ENCODE data around the gene ROBO3.

The ROBO3 gene

GRCh38 chr11:124896821-124897391 is 31.7 kb downstream of the ROBO3 start:
- no peak overlapping the region for H3K27ac ChIP-seq (replicated peaks)
- H3K27me3 ChIP-seq (ENCODE audit: insufficient read depth, poor library complexity, severe bottlenecking), result peaks cover 6% of the 10 kb centered on the region
- H3K4me3 ChIP-seq (replicated peaks; ENCODE audit: insufficient read depth, low read length), result no peak overlapping the region
- DNase-seq (ENCODE audit: low read depth in 1 of 2, low spot score in 1 of 2), result no peak
- TF ChIP-seq, protein P1, sequence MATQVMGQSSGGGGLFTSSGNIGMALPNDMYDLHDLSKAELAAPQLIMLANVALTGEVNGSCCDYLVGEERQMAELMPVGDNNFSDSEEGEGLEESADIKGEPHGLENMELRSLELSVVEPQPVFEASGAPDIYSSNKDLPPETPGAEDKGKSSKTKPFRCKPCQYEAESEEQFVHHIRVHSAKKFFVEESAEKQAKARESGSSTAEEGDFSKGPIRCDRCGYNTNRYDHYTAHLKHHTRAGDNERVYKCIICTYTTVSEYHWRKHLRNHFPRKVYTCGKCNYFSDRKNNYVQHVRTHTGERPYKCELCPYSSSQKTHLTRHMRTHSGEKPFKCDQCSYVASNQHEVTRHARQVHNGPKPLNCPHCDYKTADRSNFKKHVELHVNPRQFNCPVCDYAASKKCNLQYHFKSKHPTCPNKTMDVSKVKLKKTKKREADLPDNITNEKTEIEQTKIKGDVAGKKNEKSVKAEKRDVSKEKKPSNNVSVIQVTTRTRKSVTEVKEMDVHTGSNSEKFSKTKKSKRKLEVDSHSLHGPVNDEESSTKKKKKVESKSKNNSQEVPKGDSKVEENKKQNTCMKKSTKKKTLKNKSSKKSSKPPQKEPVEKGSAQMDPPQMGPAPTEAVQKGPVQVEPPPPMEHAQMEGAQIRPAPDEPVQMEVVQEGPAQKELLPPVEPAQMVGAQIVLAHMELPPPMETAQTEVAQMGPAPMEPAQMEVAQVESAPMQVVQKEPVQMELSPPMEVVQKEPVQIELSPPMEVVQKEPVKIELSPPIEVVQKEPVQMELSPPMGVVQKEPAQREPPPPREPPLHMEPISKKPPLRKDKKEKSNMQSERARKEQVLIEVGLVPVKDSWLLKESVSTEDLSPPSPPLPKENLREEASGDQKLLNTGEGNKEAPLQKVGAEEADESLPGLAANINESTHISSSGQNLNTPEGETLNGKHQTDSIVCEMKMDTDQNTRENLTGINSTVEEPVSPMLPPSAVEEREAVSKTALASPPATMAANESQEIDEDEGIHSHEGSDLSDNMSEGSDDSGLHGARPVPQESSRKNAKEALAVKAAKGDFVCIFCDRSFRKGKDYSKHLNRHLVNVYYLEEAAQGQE (IDR thresholded peaks at IDR 0.05; ENCODE audit: insufficient replicate concordance, low read depth), result no peak
- TF ChIP-seq POLR2AphosphoS5 (IDR thresholded peaks at IDR 0.05; ENCODE audit: low read depth) (no peak), GABPA (IDR thresholded peaks at IDR 0.05; ENCODE audit: low read depth) (no peak), SPI1 (IDR thresholded peaks at IDR 0.05; ENCODE audit: borderline replicate concordance, low read depth) (no peak), CTCF (IDR thresholded peaks at IDR 0.05; ENCODE audit: insufficient read depth, low read length) (no peak)

DNA sequence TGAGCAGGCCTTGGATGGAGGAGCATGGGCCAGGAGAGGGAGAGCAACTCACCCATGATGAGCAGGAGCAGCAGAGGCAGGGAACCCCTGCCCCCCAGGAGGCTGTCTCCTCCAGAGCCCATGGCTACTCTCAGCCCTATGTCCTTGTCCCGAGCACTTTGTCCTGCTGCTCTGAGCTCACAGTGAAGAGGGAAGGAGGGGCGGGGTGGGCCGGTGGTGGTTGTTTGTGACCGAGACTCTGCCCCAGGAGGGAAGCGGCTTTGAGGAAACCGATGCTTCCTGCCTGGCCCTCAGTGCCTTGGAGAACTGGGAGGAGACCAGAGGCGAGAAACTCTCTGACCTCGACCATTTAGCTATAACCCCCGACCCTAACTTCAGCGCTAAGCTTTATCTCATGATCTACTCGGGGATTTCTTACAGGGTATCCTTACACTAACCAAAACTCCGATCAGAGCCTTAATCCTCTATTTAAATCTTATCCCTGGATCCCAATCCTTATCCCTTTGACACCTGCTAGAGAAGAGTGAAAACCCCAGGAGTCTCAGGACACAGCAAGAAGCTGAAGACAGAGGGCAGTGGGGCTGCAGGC is 32.5 kb downstream of the ROBO3 start, which contains the start of gene ROBO4:
Gene ROBO4 (minus strand): TSS at position 192 of the 589 bp plus-strand sequence. CDS start 70 bp downstream, at position 122.
- Histone ChIP-seq H3K27ac (replicated peaks) (no peak within 1 kb of the TSS), H3K27me3 (ENCODE audit: insufficient read depth, poor library complexity, severe bottlenecking) (peaks cover 6% of the 10 kb centered on the region), H3K4me3 (replicated peaks; ENCODE audit: insufficient read depth, low read length) (no peak within 1 kb of the TSS)
- TF ChIP-seq CTCF (IDR thresholded peaks at IDR 0.05; ENCODE audit: insufficient read depth, low read length), result no peak
- TF ChIP-seq, protein P1 (IDR thresholded peaks at IDR 0.05; ENCODE audit: insufficient replicate concordance, low read depth), result no peak
- TF ChIP-seq SPI1 (IDR thresholded peaks at IDR 0.05; ENCODE audit: borderline replicate concordance, low read depth), result no peak
- TF ChIP-seq POLR2AphosphoS5 (IDR thresholded peaks at IDR 0.05; ENCODE audit: low read depth), result no peak
- TF ChIP-seq GABPA (IDR thresholded peaks at IDR 0.05; ENCODE audit: low read depth), result no peak
- no peak for DNase-seq (ENCODE audit: low read depth in 1 of 2, low spot score in 1 of 2)

- H3K4me3 ChIP-seq (replicated peaks; ENCODE audit: insufficient read depth, low read length), result no peak overlapping the region
- TF ChIP-seq SPI1 (IDR thresholded peaks at IDR 0.05; ENCODE audit: borderline replicate concordance, low read depth), result no peak
- no peak for DNase-seq (ENCODE audit: low read depth in 1 of 2, low spot score in 1 of 2)
- H3K27me3 ChIP-seq (ENCODE audit: insufficient read depth, poor library complexity, severe bottlenecking), result peaks cover 6% of the 10 kb centered on the region
- no peak overlapping the region for H3K27ac ChIP-seq (replicated peaks)
Observed at GRCh38 chr11:124898263-124898680, 33.0 kb downstream of the ROBO3 start.

GRCh38 chr11:124898711-124899110 is 33.5 kb downstream of the ROBO3 start:
- no peak for DNase-seq (ENCODE audit: low read depth in 1 of 2, low spot score in 1 of 2)
- Histone ChIP-seq H3K27ac (replicated peaks) (no peak overlapping the region), H3K4me3 (replicated peaks; ENCODE audit: insufficient read depth, low read length) (no peak overlapping the region), H3K27me3 (ENCODE audit: insufficient read depth, poor library complexity, severe bottlenecking) (peaks cover 6% of the 10 kb centered on the region)
- no peak for TF ChIP-seq SPI1 (IDR thresholded peaks at IDR 0.05; ENCODE audit: borderline replicate concordance, low read depth)
- no peak for TF ChIP-seq POLR2AphosphoS5 (IDR thresholded peaks at IDR 0.05; ENCODE audit: low read depth)
- no peak for TF ChIP-seq CTCF (IDR thresholded peaks at IDR 0.05; ENCODE audit: insufficient read depth, low read length)
- TF ChIP-seq, protein P1 (IDR thresholded peaks at IDR 0.05; ENCODE audit: insufficient replicate concordance, low read depth), result no peak
- TF ChIP-seq GABPA (IDR thresholded peaks at IDR 0.05; ENCODE audit: low read depth), result no peak
